Psoas muscle (tissue), 8 donors: ENCODE data around the gene DSC1. TPM values are rescaled to one million over a fixed set of nuclear protein-coding genes. Genes with fewer than 3 reads are reported as not detected.

Source experiments
- ATAC-seq, 4 donors: fragments of 200-7000 bp; cut with Tn5 transposase; one replicate each; pipeline ENCODE4 v1.9.1; 2020; ENCODE audit warnings: moderate library complexity in 3 of 4, mild to moderate bottlenecking in 2 of 4
- DNase-seq, 2 donors: peaks; one replicate each; pipeline ENCODE4 v3.0.0-alpha.2; 2020
- H3K27ac ChIP-seq: fragments of 200-600 bp; one replicate; pipeline ENCODE4 v1.8.0; 2022
- H3K27me3 ChIP-seq, 3 donors: fragments of 200-600 bp in 1 of 3; one replicate each; pipeline versions ENCODE4 v1.6.1 to v1.8.0; 2013 to 2022; ENCODE audit warnings: low read length in 2 of 3, mild to moderate bottlenecking in 2 of 3, moderate library complexity in 1 of 3; ENCODE audit not compliant: insufficient read depth in 3 of 3
- H3K36me3 ChIP-seq, 2 donors: fragments of 200-600 bp in 1 of 2; one replicate each; pipeline versions ENCODE4 v1.6.1 to v1.8.0; 2013 to 2022; ENCODE audit warnings: low read depth in 1 of 2, mild to moderate bottlenecking in 1 of 2, moderate library complexity in 1 of 2; ENCODE audit not compliant: insufficient read depth in 1 of 2
- H3K4me1 ChIP-seq: fragments of 200-600 bp; one replicate; pipeline ENCODE4 v1.8.0; 2022
- H3K4me3 ChIP-seq: fragments of 200-600 bp; one replicate; pipeline ENCODE4 v1.8.0; 2022; ENCODE audit warnings: mild to moderate bottlenecking
- H3K9me3 ChIP-seq: fragments of 200-600 bp; one replicate; pipeline ENCODE4 v1.8.0; 2022
- CTCF ChIP-seq: fragments of 200-600 bp; IDR thresholded peaks from one replicate; pipeline ENCODE4 v1.8.0; 2022; ENCODE audit warnings: antibody characterized with exemption
- WGBS, 3 donors: extraction: QIAGEN DNeasy Blood & Tissue Kit; methylation state at CpG; one replicate each; pipeline versions ENCODE4 v1.1.6 to v1.1.7; 2013; 5-methylcytosine and 5-hydroxymethylcytosine counted together
- intact Hi-C, 2 donors: fragments of 100-400 bp; cut with DNase I; formaldehyde crosslinking; loops; one replicate each; pipeline versions ENCODE4 v1.11.0 to v1.14.2; 2022
- polyA plus RNA-seq, 3 donors: library from polyadenylated mRNA; stranded (reverse); fragments of 200-250 nt; gene quantifications; one replicate each; pipeline ENCODE4 v1.2.3, GENCODE V29; 2013
- total RNA-seq, 4 donors: library from RNA; stranded (reverse); fragmentation: NEBNext Ultra II Directional in 2 of 4; extraction: Animal tissue kit (Norgen Biotek cat#: 25700) in 2 of 4; gene quantifications; one replicate each; pipeline versions ENCODE4 v1.2.1 to v1.2.4, GENCODE V29; 2021 to 2023
- donor health status: healthy with polysubstance abuse.
- donor health status: DM: no; HTN: no; CAD: no; lungs with moderate emphysema.
- donor health status: Bipolar disorder and iron deficiency.
- donor health status: healthy.
- donor health status: DM: yes; HTN: yes; CAD: no.
- donor health status: DM: no; HTN: no; CAD: no.
- donor health status: DM: no; HTN: no; CAD: no.
- donor health status: DM: yes; HTN: yes; CAD: no.

DSC1 gene
- total and polyA plus RNA-seq, 7 donors, result not detected

GRCh38 chr18:31103423-31103822, 59.2 kb downstream of the DSC1 start:
- Histone ChIP-seq H3K36me3 (no peaks in the 10 kb centered on the region), H3K27ac (no peak overlapping the region), H3K4me3 (no peak overlapping the region), H3K9me3 (no peaks in the 10 kb centered on the region), H3K27me3 (peaks cover 0 to 31% (median 7%) of the 10 kb centered on the region in 3 donors), H3K4me1 (no peaks in the 10 kb centered on the region)
- DNase-seq, result no peak
- WGBS, 3 donors, result 74 to 82% (median 75%) methylated on average over 3 of the region's 3 CpGs
- ATAC-seq, result no peak
- intact Hi-C loops, result no loop called here
- no peak for TF ChIP-seq CTCF

GRCh38 chr18:31102941-31103340, 59.7 kb downstream of the DSC1 start:
- no peak for ATAC-seq
- H3K27ac ChIP-seq, result no peak overlapping the region
- no peak for TF ChIP-seq CTCF
- H3K27me3 ChIP-seq, result peaks cover 0 to 31% (median 7%) of the 10 kb centered on the region in 3 donors
- H3K4me3 ChIP-seq, result no peak overlapping the region
- H3K4me1 ChIP-seq, result no peaks in the 10 kb centered on the region
- 71 to 78% (median 73%) methylated on average over 2 of the region's 2 CpGs for WGBS, 3 donors
- H3K9me3 ChIP-seq, result no peaks in the 10 kb centered on the region
- intact Hi-C loops, result no loop called here
- DNase-seq, result no peak
- H3K36me3 ChIP-seq, result no peaks in the 10 kb centered on the region

- Histone ChIP-seq H3K4me3 (peak within 1 kb of the TSS; percentile 57), H3K27me3 (peaks cover 0 to 31% (median 7%) of the 10 kb centered on the region in 3 donors), H3K9me3 (peaks cover 4% of the 10 kb centered on the region), H3K27ac (no peak within 1 kb of the TSS), H3K36me3 (no peaks in the 10 kb centered on the region), H3K4me1 (no peaks in the 10 kb centered on the region)
- DNase-seq (peak; percentile 17 to 47), ATAC-seq (peak in 2 of 4 donors; percentile 32 to 43)
- no peak for TF ChIP-seq CTCF
- 4 to 5% (median 4%) methylated on average over 41 to 44 of the region's 44 CpGs for WGBS, 3 donors
- intact Hi-C loops, result no loop called here
Observed at GRCh38 chr18:31102025-31102684, 60.5 kb downstream of the DSC1 start, which contains the start of gene DSC2. Gene DSC2 (minus strand): TSS chr18:31102421. CDS start chr18:31101971, 450 bp downstream.

- WGBS, 3 donors, result 1% methylated on average over 57 to 72 of the region's 72 CpGs
- no peak for TF ChIP-seq CTCF
- H3K27ac ChIP-seq, result no peak overlapping the region
Observed at GRCh38 chr18:31101183-31102024, 61.3 kb downstream of the DSC1 start.

More at GRCh38 chr18:31101183-31102024, 61.3 kb downstream of the DSC1 start:
- Histone ChIP-seq H3K9me3 (peaks cover 4% of the 10 kb centered on the region), H3K36me3 (no peaks in the 10 kb centered on the region), H3K4me3 (peak overlapping the region; percentile 57), H3K27me3 (peaks cover 0 to 31% (median 7%) of the 10 kb centered on the region in 3 donors), H3K4me1 (no peaks in the 10 kb centered on the region)
- intact Hi-C loops, result no loop called here
- peak; percentile 65 to 79 for DNase-seq
- peak; percentile 43 to 80 (median 62) for ATAC-seq
